Mesodermal cell (in vitro differentiated cells): ENCODE data around the gene DLAT.
A peak's percentile ranks its signal among the peaks of the same experiment; 100 is the strongest.

Experiments used
- H3K27ac ChIP-seq: 2 replicates; pipeline ENCODE4 v1.7.0; 2013; ENCODE audit warnings: mild to moderate bottlenecking, low read depth, low read length, moderate library complexity; ENCODE audit not compliant: severe bottlenecking
- H3K36me3 ChIP-seq: 2 replicates; pipeline ENCODE4 v1.7.1; 2013; ENCODE audit warnings: mild to moderate bottlenecking, low read length, moderate library complexity; ENCODE audit not compliant: control insufficient read depth, insufficient read depth
- H3K4me1 ChIP-seq: one replicate; pipeline ENCODE4 v1.7.1; 2013; ENCODE audit warnings: mild to moderate bottlenecking, low read length; ENCODE audit not compliant: insufficient read depth, control insufficient read depth, poor library complexity, severe bottlenecking
- H3K4me3 ChIP-seq: 2 replicates; pipeline ENCODE4 v1.7.0; 2013; ENCODE audit warnings: low read length, control low read depth, mild to moderate bottlenecking; ENCODE audit not compliant: insufficient read depth, poor library complexity, severe bottlenecking; ENCODE audit errors: extremely low read depth
- H3K9me3 ChIP-seq: 2 replicates; pipeline ENCODE4 v1.7.1; 2013; ENCODE audit warnings: mild to moderate bottlenecking, low read length, moderate library complexity; ENCODE audit not compliant: control insufficient read depth
- WGBS, 2 experiments: methylation state at CpG; one replicate each; pipeline ENCODE4 v1.1.5; 2013; ENCODE audit warnings: missing lambda C conversion rate in 2 of 2; ENCODE audit not compliant: insufficient coverage in 2 of 2; 5-methylcytosine and 5-hydroxymethylcytosine counted together

Gene DLAT

GRCh38 chr11:112049777-112050176, 24.6 kb downstream of the DLAT start:
- Histone ChIP-seq H3K9me3 (no peaks in the 10 kb centered on the region), H3K4me1 (no peaks in the 10 kb centered on the region), H3K27ac (no peak overlapping the region), H3K36me3 (peaks cover 85% of the 10 kb centered on the region), H3K4me3 (no peak overlapping the region)
- 0% methylated on average over 1 of the region's 2 CpGs for WGBS, 2 experiments

GRCh38 chr11:112050721-112051120, 25.5 kb downstream of the DLAT start:
- Histone ChIP-seq H3K4me1 (no peaks in the 10 kb centered on the region), H3K4me3 (no peak overlapping the region), H3K9me3 (no peaks in the 10 kb centered on the region), H3K27ac (no peak overlapping the region), H3K36me3 (peaks cover 83% of the 10 kb centered on the region)
- WGBS, 2 experiments: no CpG with 5 or more reads among the region's 3 CpGs

GRCh38 chr11:112051768-112052167, 26.6 kb downstream of the DLAT start:
- H3K4me3 ChIP-seq: no peak overlapping the region
- peaks cover 84% of the 10 kb centered on the region for H3K36me3 ChIP-seq
- H3K9me3 ChIP-seq: no peaks in the 10 kb centered on the region
- 86% methylated on average over 1 of the region's 3 CpGs; no CpG with 5 or more reads in 1 of the 2 experiments for WGBS, 2 experiments
- H3K4me1 ChIP-seq: no peaks in the 10 kb centered on the region
- no peak overlapping the region for H3K27ac ChIP-seq

- H3K9me3 ChIP-seq: no peaks in the 10 kb centered on the region
- H3K36me3 ChIP-seq: peaks cover 88% of the 10 kb centered on the region
- H3K4me3 ChIP-seq: no peak overlapping the region
- no peak overlapping the region for H3K27ac ChIP-seq
- no peaks in the 10 kb centered on the region for H3K4me1 ChIP-seq
- 75 to 97% methylated on average over 3 of the region's 4 CpGs for WGBS, 2 experiments
These were observed 32.0 kb downstream of the DLAT start for GRCh38 chr11:112057170-112057569.

GRCh38 chr11:112058103-112058502, 32.9 kb downstream of the DLAT start:
- Histone ChIP-seq H3K36me3 (peaks cover 88% of the 10 kb centered on the region), H3K9me3 (no peaks in the 10 kb centered on the region), H3K4me3 (no peak overlapping the region), H3K27ac (no peak overlapping the region), H3K4me1 (no peaks in the 10 kb centered on the region)
- WGBS, 2 experiments: 63 to 90% methylated on average over 1 of the region's 1 CpG

- no peaks in the 10 kb centered on the region for H3K9me3 ChIP-seq
- H3K4me1 ChIP-seq: no peaks in the 10 kb centered on the region
- WGBS, 2 experiments: 100% methylated on average over 1 of the region's 1 CpG; no CpG with 5 or more reads in 1 of the 2 experiments
- H3K36me3 ChIP-seq: peaks cover 48% of the 10 kb centered on the region
- H3K4me3 ChIP-seq: no peak overlapping the region
- no peak overlapping the region for H3K27ac ChIP-seq
These were observed 37.7 kb downstream of the DLAT start for GRCh38 chr11:112062923-112063322.

- Histone ChIP-seq H3K27ac (peak within 1 kb of the TSS; percentile 97), H3K9me3 (no peaks in the 10 kb centered on the region), H3K36me3 (peaks cover 35% of the 10 kb centered on the region), H3K4me3 (peak within 1 kb of the TSS; percentile 98), H3K4me1 (peaks cover 13% of the 10 kb centered on the region)
- WGBS, 2 experiments: 1 to 2% methylated on average over 24 to 26 of the region's 43 CpGs
These were observed 49.0 kb downstream of the DLAT start, which contains the start of the genes NKAPD1 and PIH1D2 for GRCh38 chr11:112073941-112074811. NKAPD1 (plus strand) TSS chr11:112074299; CDS start chr11:112075575, 1,276 bp downstream. PIH1D2 (minus strand) TSS chr11:112074017; CDS start chr11:112073174, 843 bp downstream.

GRCh38 chr11:112082729-112083128, 57.5 kb downstream of the DLAT start:
- Histone ChIP-seq H3K9me3 (no peaks in the 10 kb centered on the region), H3K36me3 (peaks cover 70% of the 10 kb centered on the region), H3K4me1 (peaks cover 14% of the 10 kb centered on the region), H3K4me3 (no peak overlapping the region), H3K27ac (peak overlapping the region; percentile 85)
- 88 to 90% methylated on average over 3 to 4 of the region's 4 CpGs for WGBS, 2 experiments

GRCh38 chr11:112085822-112086421, 60.7 kb downstream of the DLAT start:
- Histone ChIP-seq H3K4me1 (peaks cover 14% of the 10 kb centered on the region), H3K4me3 (peak overlapping the region; percentile 83), H3K27ac (no peak overlapping the region), H3K36me3 (peaks cover 71% of the 10 kb centered on the region), H3K9me3 (no peaks in the 10 kb centered on the region)
- 0 to 2% methylated on average over 16 to 17 of the region's 19 CpGs for WGBS, 2 experiments

- peaks cover 14% of the 10 kb centered on the region for H3K4me1 ChIP-seq
- H3K36me3 ChIP-seq: peaks cover 75% of the 10 kb centered on the region
- no peak within 1 kb of the TSS for H3K27ac ChIP-seq
- no peaks in the 10 kb centered on the region for H3K9me3 ChIP-seq
- 0% methylated on average over 20 to 27 of the region's 45 CpGs for WGBS, 2 experiments
- peak within 1 kb of the TSS; percentile 83 for H3K4me3 ChIP-seq
These were observed 61.4 kb downstream of the DLAT start, which contains the start of the genes SDHD and TIMM8B for GRCh38 chr11:112086422-112087191. SDHD (plus strand) TSS chr11:112086873; CDS start chr11:112086908, 35 bp downstream. TIMM8B (minus strand) TSS chr11:112086756; CDS start chr11:112086723, 33 bp downstream.
